ENCODE data around the gene FAF2.
"Not testable (repeated sequence)": the region's sequence is repeated elsewhere in the genome, so short reads cannot be mapped to it uniquely, and the experiment has no call there.

Gene FAF2

GRCh38 chr5:176481711-176482110 is 33.5 kb downstream of the FAF2 start:
- TF ChIP-seq CTCF (IDR thresholded peaks at IDR 0.05; ENCODE audit: low read depth, low read length), result no peak
- H3K4me3 ChIP-seq (ENCODE audit: low read depth, low read length), result no peak overlapping the region

GRCh38 chr5:176485176-176485575 is 37.0 kb downstream of the FAF2 start:
- no peak overlapping the region for H3K4me3 ChIP-seq (ENCODE audit: low read depth, low read length)
- no peak for TF ChIP-seq CTCF (IDR thresholded peaks at IDR 0.05; ENCODE audit: low read depth, low read length)

- no peak for TF ChIP-seq CTCF (IDR thresholded peaks at IDR 0.05; ENCODE audit: low read depth, low read length)
- no peak overlapping the region for H3K4me3 ChIP-seq (ENCODE audit: low read depth, low read length)
Measured at GRCh38 chr5:176486189-176486757, 38.1 kb downstream of the FAF2 start.

- H3K4me3 ChIP-seq (ENCODE audit: low read depth, low read length), result not testable (repeated sequence)
Measured at GRCh38 chr5:176487160-176487559, 39.0 kb downstream of the FAF2 start.

GRCh38 chr5:176489077-176489476 is 40.9 kb downstream of the FAF2 start:
- no peak overlapping the region for H3K4me3 ChIP-seq (ENCODE audit: low read depth, low read length)
- TF ChIP-seq CTCF (IDR thresholded peaks at IDR 0.05; ENCODE audit: low read depth, low read length), result no peak

GRCh38 chr5:176490301-176490700 is 42.1 kb downstream of the FAF2 start:
- no peak overlapping the region for H3K4me3 ChIP-seq (ENCODE audit: low read depth, low read length)
- no peak for TF ChIP-seq CTCF (IDR thresholded peaks at IDR 0.05; ENCODE audit: low read depth, low read length)

- no peak overlapping the region for H3K4me3 ChIP-seq (ENCODE audit: low read depth, low read length)
- no peak for TF ChIP-seq CTCF (IDR thresholded peaks at IDR 0.05; ENCODE audit: low read depth, low read length)
Measured at GRCh38 chr5:176491101-176491502, 42.9 kb downstream of the FAF2 start.

GRCh38 chr5:176491901-176492300 is 43.7 kb downstream of the FAF2 start:
- no peak overlapping the region for H3K4me3 ChIP-seq (ENCODE audit: low read depth, low read length)
- TF ChIP-seq CTCF (IDR thresholded peaks at IDR 0.05; ENCODE audit: low read depth, low read length), result no peak
